Neuronal stem cell (in vitro differentiated cells): ENCODE results near the gene CHID1.

Experiments used
- DNase-seq: peaks from one replicate; pipeline ENCODE4 v3.0.0-alpha.2; 2013; ENCODE audit warnings: low spot score
- H2AFZ ChIP-seq: one replicate; pipeline ENCODE4 v1.6.1; 2013; ENCODE audit warnings: mild to moderate bottlenecking, low read length, inconsistent platforms
- H2AK5ac ChIP-seq: 2 replicates; pipeline ENCODE4 v1.6.1; 2013; ENCODE audit warnings: low read depth, mild to moderate bottlenecking, inconsistent platforms, low read length, moderate library complexity, mixed read lengths
- H2BK120ac ChIP-seq: 2 replicates; pipeline ENCODE4 v1.6.1; 2013; ENCODE audit warnings: low read depth, mild to moderate bottlenecking, inconsistent platforms, low read length, moderate library complexity, mixed read lengths
- H2BK12ac ChIP-seq: one replicate; pipeline ENCODE4 v1.6.1; 2013; ENCODE audit warnings: low read length, inconsistent platforms
- H2BK15ac ChIP-seq: 2 replicates; pipeline ENCODE4 v1.6.1; 2013; ENCODE audit warnings: mild to moderate bottlenecking, low read length, inconsistent platforms, mixed read lengths
- H2BK5ac ChIP-seq: one replicate; pipeline ENCODE4 v1.6.1; 2013; ENCODE audit warnings: inconsistent platforms, mild to moderate bottlenecking, low read length, moderate library complexity
- H3K14ac ChIP-seq: one replicate; pipeline ENCODE4 v1.6.1; 2013; ENCODE audit warnings: low read length, inconsistent platforms
- H3K18ac ChIP-seq: 2 replicates; pipeline ENCODE4 v1.6.1; 2013; ENCODE audit warnings: low read length, inconsistent platforms
- H3K23ac ChIP-seq: 2 replicates; pipeline ENCODE4 v1.6.1; 2013; ENCODE audit warnings: low read depth, mild to moderate bottlenecking, mixed read lengths, low read length, inconsistent platforms; ENCODE audit not compliant: poor library complexity
- H3K27ac ChIP-seq: replicated peaks from 3 replicates; pipeline ENCODE4 v1.5.1; 2013; ENCODE audit warnings: low read length, inconsistent platforms
- H3K27me3 ChIP-seq, 3 experiments: 2 replicates each; pipeline ENCODE4 v1.6.1; 2013; ENCODE audit warnings: low read length in 3 of 3, mild to moderate bottlenecking in 2 of 3, inconsistent platforms in 1 of 3, low read depth in 1 of 3, mixed read lengths in 1 of 3, moderate library complexity in 1 of 3; ENCODE audit not compliant: control insufficient read depth in 3 of 3, insufficient read depth in 3 of 3
- H3K36me3 ChIP-seq, 2 donors: replicated peaks in 1 of 2; 2 replicates each; pipeline ENCODE4 v1.6.1; 2013; ENCODE audit warnings: low read length in 2 of 2; ENCODE audit not compliant: control insufficient read depth in 2 of 2, insufficient read depth in 2 of 2
- H3K4ac ChIP-seq: 2 replicates; pipeline ENCODE4 v1.6.1; 2013; ENCODE audit warnings: inconsistent platforms, mild to moderate bottlenecking, low read length, moderate library complexity
- H3K4me1 ChIP-seq, 2 donors: 1 replicate in 1 of 2; 2 replicates in 1 of 2; pipeline ENCODE4 v1.6.1; 2013; ENCODE audit warnings: low read length in 2 of 2, low read depth in 1 of 2; ENCODE audit not compliant: control insufficient read depth in 2 of 2, insufficient read depth in 1 of 2
- H3K4me2 ChIP-seq: one replicate; pipeline ENCODE4 v1.6.1; 2013; ENCODE audit warnings: mild to moderate bottlenecking, low read length, inconsistent platforms; ENCODE audit not compliant: insufficient read depth, poor library complexity, severe bottlenecking
- H3K4me3 ChIP-seq, 2 donors: 2 replicates each; pipeline ENCODE4 v1.5.1; 2013; ENCODE audit warnings: low read length in 2 of 2, mild to moderate bottlenecking in 2 of 2, inconsistent platforms in 1 of 2, moderate library complexity in 1 of 2
- H3K79me1 ChIP-seq: one replicate; pipeline ENCODE4 v1.6.1; 2013; ENCODE audit warnings: low read depth, mild to moderate bottlenecking, inconsistent platforms, low read length, moderate library complexity
- H3K9ac ChIP-seq: one replicate; pipeline ENCODE4 v1.6.1; 2013; ENCODE audit warnings: mild to moderate bottlenecking, low read depth, low read length, inconsistent platforms; ENCODE audit not compliant: poor library complexity
- H3K9me3 ChIP-seq, 2 donors: replicated peaks in 1 of 2; 2 replicates each; pipeline versions ENCODE3 to v1.6.1; 2013; ENCODE audit warnings: low read length in 2 of 2, mild to moderate bottlenecking in 2 of 2, inconsistent platforms in 1 of 2, low read depth in 1 of 2, mixed read lengths in 1 of 2, moderate library complexity in 1 of 2; ENCODE audit not compliant: control insufficient read depth in 2 of 2, insufficient read depth in 1 of 2
- H4K8ac ChIP-seq: one replicate; pipeline ENCODE4 v1.6.1; 2013; ENCODE audit warnings: low read depth, mild to moderate bottlenecking, inconsistent platforms, low read length, moderate library complexity
- H4K91ac ChIP-seq: one replicate; pipeline ENCODE4 v1.6.1; 2013; ENCODE audit warnings: low read length, low read depth, mild to moderate bottlenecking, inconsistent platforms; ENCODE audit not compliant: poor library complexity
- WGBS, 2 donors: extraction: QIAGEN DNeasy Blood & Tissue Kit; methylation state at CpG; one replicate each; pipeline ENCODE4 v1.1.7; 2013; ENCODE audit warnings: missing lambda C conversion rate in 2 of 2, mixed read lengths in 1 of 2; ENCODE audit not compliant: insufficient read length in 2 of 2, insufficient replicate concordance in 1 of 2; ENCODE audit errors: extremely low coverage in 2 of 2; 5-methylcytosine and 5-hydroxymethylcytosine counted together

CHID1 gene

GRCh38 chr11:957212-957920 is 46.8 kb upstream of the CHID1 start:
- H3K4me2 ChIP-seq = no peak overlapping the region
- H3K14ac ChIP-seq = no peak overlapping the region
- no peaks in the 10 kb centered on the region for H3K9me3 ChIP-seq
- DNase-seq = no peak
- H3K36me3 ChIP-seq = peaks cover 8 to 49% of the 10 kb centered on the region in 2 donors
- no peaks in the 10 kb centered on the region for H3K27me3 ChIP-seq
- H3K4me3 ChIP-seq = no peak overlapping the region
- no peak overlapping the region for H2AFZ ChIP-seq
- no peak overlapping the region for H3K4ac ChIP-seq
- no peak overlapping the region for H2BK12ac ChIP-seq
- H2BK15ac ChIP-seq = no peak overlapping the region
- peaks cover 14% of the 10 kb centered on the region for H3K79me1 ChIP-seq
- H2BK120ac ChIP-seq = no peak overlapping the region
- WGBS, 2 donors = no CpG with 5 or more reads among the region's 11 CpGs
- no peak overlapping the region for H4K8ac ChIP-seq
- no peak overlapping the region for H3K27ac ChIP-seq
- H3K9ac ChIP-seq = no peak overlapping the region
- H3K4me1 ChIP-seq = peaks cover 17 to 20% of the 10 kb centered on the region in 2 donors
- H3K18ac ChIP-seq = no peak overlapping the region
- H2AK5ac ChIP-seq = no peak overlapping the region
- H3K23ac ChIP-seq = no peak overlapping the region
- peak overlapping the region; percentile 27 for H2BK5ac ChIP-seq
- no peak overlapping the region for H4K91ac ChIP-seq

DNA sequence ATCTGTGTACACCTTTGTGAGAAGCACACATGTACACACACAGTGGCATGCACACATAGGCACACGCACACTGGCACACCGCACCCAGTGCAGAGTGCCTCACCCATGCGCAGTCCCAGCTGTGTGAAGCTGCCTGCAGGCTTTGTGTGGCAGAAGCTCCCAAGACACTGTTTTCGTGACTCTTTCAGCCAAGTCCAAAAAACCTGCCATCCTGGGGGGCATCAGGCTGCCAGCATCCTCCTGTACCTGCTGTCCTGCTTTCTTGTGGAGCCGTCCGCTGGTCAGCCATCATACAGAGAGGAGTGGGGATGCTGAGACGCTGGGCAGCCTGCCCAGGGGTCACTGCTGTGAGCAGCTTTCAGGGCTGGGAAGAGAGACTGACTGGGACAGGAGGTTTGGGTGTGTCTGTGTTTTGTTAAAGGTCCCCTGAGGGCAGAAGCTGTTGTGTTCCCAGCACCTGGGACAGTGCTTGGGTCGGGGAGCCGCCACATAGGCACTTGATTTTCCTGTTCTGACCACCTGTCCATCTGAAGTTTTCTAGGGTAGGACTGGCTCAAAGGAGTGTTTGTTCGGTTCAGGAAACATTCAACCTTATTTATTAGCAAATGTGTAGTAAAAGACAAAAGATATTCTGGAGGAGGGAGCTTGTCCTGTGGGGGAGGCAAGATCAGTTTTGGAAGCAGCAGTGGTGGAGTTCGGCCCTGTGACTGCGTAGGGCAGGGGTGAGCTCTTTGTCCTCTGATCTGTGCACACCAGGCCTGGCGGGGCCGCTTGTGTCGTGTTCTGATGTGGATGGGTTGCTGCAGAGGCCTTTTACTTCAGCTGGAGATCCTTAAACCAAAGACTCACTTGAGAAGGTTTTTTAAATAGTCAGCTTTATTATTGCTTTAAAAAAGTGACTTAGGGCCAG is 44.8 kb upstream of the CHID1 start:
- peaks cover 14% of the 10 kb centered on the region for H3K79me1 ChIP-seq
- no peak overlapping the region for H2BK12ac ChIP-seq
- H3K4me2 ChIP-seq = no peak overlapping the region
- H4K91ac ChIP-seq = no peak overlapping the region
- H3K27ac ChIP-seq = peak overlapping the region; percentile 5
- peaks cover 21 to 22% of the 10 kb centered on the region in 2 donors for H3K4me1 ChIP-seq
- no peak overlapping the region for H3K23ac ChIP-seq
- no peak overlapping the region for H2BK15ac ChIP-seq
- H3K4me3 ChIP-seq = no peak overlapping the region
- no peak overlapping the region for H4K8ac ChIP-seq
- no peak for DNase-seq
- H3K14ac ChIP-seq = no peak overlapping the region
- no peak overlapping the region for H2AK5ac ChIP-seq
- no peak overlapping the region for H2BK5ac ChIP-seq
- WGBS, 2 donors = no CpG with 5 or more reads among the region's 15 CpGs
- H3K27me3 ChIP-seq = no peaks in the 10 kb centered on the region
- no peak overlapping the region for H3K4ac ChIP-seq
- H3K36me3 ChIP-seq = peaks cover 8 to 36% of the 10 kb centered on the region in 2 donors
- H3K9me3 ChIP-seq = no peaks in the 10 kb centered on the region
- no peak overlapping the region for H3K18ac ChIP-seq
- H2AFZ ChIP-seq = no peak overlapping the region
- H3K9ac ChIP-seq = peak overlapping the region; percentile 55
- H2BK120ac ChIP-seq = no peak overlapping the region

- no peak overlapping the region for H3K23ac ChIP-seq
- WGBS, 2 donors = 100% methylated on average over 1 to 3 of the region's 5 CpGs
- H2AFZ ChIP-seq = no peak overlapping the region
- H3K4me2 ChIP-seq = no peak overlapping the region
- peaks cover 0 to 5% of the 10 kb centered on the region in 2 donors for H3K9me3 ChIP-seq
- H2BK5ac ChIP-seq = no peak overlapping the region
- no peak for DNase-seq
- peaks cover 21 to 22% of the 10 kb centered on the region in 2 donors for H3K4me1 ChIP-seq
- H2AK5ac ChIP-seq = no peak overlapping the region
- H3K9ac ChIP-seq = peak overlapping the region; percentile 55
- H3K4me3 ChIP-seq = no peak overlapping the region
- H3K79me1 ChIP-seq = peaks cover 14% of the 10 kb centered on the region
- no peaks in the 10 kb centered on the region for H3K27me3 ChIP-seq
- no peak overlapping the region for H3K14ac ChIP-seq
- no peak overlapping the region for H4K8ac ChIP-seq
- no peak overlapping the region for H2BK15ac ChIP-seq
- no peak overlapping the region for H3K27ac ChIP-seq
- no peak overlapping the region for H3K18ac ChIP-seq
- no peak overlapping the region for H2BK12ac ChIP-seq
- no peak overlapping the region for H3K4ac ChIP-seq
- peaks cover 5 to 35% of the 10 kb centered on the region in 2 donors for H3K36me3 ChIP-seq
- no peak overlapping the region for H2BK120ac ChIP-seq
- no peak overlapping the region for H4K91ac ChIP-seq
Measured at GRCh38 chr11:954392-955153, 44.0 kb upstream of the CHID1 start.
